ENCODE results near the gene SLC6A12. TPM values are rescaled to one million over a fixed set of nuclear protein-coding genes. Genes with fewer than 3 reads are reported as not detected.

The SLC6A12 gene
- polyA plus RNA-seq, 1 donor (not counting 4 experiments of a cell fraction or from before 2014, with no cell fraction given) = not detected

DNA sequence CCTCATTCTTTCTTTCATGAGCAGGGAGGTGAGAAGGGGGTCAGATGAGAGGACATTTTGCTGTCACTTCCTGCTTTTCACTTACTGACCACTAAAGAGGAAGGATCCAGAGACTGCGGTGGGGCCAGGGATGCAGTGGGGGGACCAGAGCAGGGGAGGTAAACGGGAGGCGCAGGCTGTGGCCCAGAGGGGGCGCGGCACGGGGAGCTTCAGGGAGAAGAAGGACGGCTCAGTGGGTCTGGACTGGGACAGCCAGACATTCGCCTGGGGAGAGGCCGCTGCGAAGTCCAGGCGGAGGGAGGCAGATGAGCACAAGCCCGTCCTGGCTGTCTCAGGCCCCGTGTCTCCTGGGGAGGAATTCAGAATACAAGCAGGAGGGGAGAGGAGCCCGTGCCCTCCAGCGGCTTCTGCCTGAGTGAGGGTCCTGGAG is 41.2 kb downstream of the SLC6A12 start:
- no peaks in the 10 kb centered on the region for H3K36me3 ChIP-seq (ENCODE audit: control insufficient read depth in 2 of 2, extremely low read depth in 1 of 2, insufficient read depth in 2 of 2, low read length in 2 of 2)
- H3K9ac ChIP-seq (ENCODE audit: control insufficient read depth, extremely low read depth, insufficient read depth, low read length) = no peak overlapping the region
- H3K9me3 ChIP-seq (ENCODE audit: control insufficient read depth, low read depth, low read length) = no peaks in the 10 kb centered on the region
- no peak for TF ChIP-seq EZH2 (IDR thresholded peaks at IDR 0.05; ENCODE audit: low read length)
- TF ChIP-seq, protein P1, sequence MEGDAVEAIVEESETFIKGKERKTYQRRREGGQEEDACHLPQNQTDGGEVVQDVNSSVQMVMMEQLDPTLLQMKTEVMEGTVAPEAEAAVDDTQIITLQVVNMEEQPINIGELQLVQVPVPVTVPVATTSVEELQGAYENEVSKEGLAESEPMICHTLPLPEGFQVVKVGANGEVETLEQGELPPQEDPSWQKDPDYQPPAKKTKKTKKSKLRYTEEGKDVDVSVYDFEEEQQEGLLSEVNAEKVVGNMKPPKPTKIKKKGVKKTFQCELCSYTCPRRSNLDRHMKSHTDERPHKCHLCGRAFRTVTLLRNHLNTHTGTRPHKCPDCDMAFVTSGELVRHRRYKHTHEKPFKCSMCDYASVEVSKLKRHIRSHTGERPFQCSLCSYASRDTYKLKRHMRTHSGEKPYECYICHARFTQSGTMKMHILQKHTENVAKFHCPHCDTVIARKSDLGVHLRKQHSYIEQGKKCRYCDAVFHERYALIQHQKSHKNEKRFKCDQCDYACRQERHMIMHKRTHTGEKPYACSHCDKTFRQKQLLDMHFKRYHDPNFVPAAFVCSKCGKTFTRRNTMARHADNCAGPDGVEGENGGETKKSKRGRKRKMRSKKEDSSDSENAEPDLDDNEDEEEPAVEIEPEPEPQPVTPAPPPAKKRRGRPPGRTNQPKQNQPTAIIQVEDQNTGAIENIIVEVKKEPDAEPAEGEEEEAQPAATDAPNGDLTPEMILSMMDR (optimal IDR thresholded peaks at IDR 0.05 in 1 of 3, IDR thresholded peaks at IDR 0.05 in 1 of 3, conservative IDR thresholded peaks at IDR 0.05 in 1 of 3; ENCODE audit: extremely low read depth in 1 of 3, insufficient read depth in 2 of 3, low read length in 3 of 3) = no peak
- no peaks in the 10 kb centered on the region for H4K20me1 ChIP-seq (ENCODE audit: control insufficient read depth, extremely low read depth, insufficient read depth, low read length)
- no peak for DNase-seq (ENCODE audit: low read depth, low spot score)
- H3K79me2 ChIP-seq (ENCODE audit: control insufficient read depth, insufficient read depth, low read length) = no peaks in the 10 kb centered on the region
- no peak overlapping the region for H2AFZ ChIP-seq (ENCODE audit: control insufficient read depth, low read length)
- no peak overlapping the region for H3K27ac ChIP-seq (ENCODE audit: control insufficient read depth, insufficient read depth, low read length)
- dilution Hi-C loops (cut with MboI; ENCODE audit: extremely low pct_ligation_motif_present, low sequenced_read_pairs) = no loop called here
- no peaks in the 10 kb centered on the region for H3K9me1 ChIP-seq (ENCODE audit: control insufficient read depth, extremely low read depth, insufficient read depth, low read length)
- no peak overlapping the region for H3K4me2 ChIP-seq (ENCODE audit: control insufficient read depth, extremely low read depth, insufficient read depth, low read depth, low read length)
- no peak overlapping the region for H3K4me3 ChIP-seq (ENCODE audit: control insufficient read depth in 2 of 3, extremely low read depth in 1 of 3, insufficient read depth in 2 of 3, low read depth in 1 of 3, low read length in 3 of 3)
- FAIRE-seq = no peak
- peaks cover 33% of the 10 kb centered on the region for H3K27me3 ChIP-seq (ENCODE audit: control insufficient read depth, extremely low read depth, insufficient read depth, low read length)
- H3K4me1 ChIP-seq (ENCODE audit: control insufficient read depth, extremely low read depth, insufficient read depth, low read length) = peaks cover 6% of the 10 kb centered on the region

DNA sequence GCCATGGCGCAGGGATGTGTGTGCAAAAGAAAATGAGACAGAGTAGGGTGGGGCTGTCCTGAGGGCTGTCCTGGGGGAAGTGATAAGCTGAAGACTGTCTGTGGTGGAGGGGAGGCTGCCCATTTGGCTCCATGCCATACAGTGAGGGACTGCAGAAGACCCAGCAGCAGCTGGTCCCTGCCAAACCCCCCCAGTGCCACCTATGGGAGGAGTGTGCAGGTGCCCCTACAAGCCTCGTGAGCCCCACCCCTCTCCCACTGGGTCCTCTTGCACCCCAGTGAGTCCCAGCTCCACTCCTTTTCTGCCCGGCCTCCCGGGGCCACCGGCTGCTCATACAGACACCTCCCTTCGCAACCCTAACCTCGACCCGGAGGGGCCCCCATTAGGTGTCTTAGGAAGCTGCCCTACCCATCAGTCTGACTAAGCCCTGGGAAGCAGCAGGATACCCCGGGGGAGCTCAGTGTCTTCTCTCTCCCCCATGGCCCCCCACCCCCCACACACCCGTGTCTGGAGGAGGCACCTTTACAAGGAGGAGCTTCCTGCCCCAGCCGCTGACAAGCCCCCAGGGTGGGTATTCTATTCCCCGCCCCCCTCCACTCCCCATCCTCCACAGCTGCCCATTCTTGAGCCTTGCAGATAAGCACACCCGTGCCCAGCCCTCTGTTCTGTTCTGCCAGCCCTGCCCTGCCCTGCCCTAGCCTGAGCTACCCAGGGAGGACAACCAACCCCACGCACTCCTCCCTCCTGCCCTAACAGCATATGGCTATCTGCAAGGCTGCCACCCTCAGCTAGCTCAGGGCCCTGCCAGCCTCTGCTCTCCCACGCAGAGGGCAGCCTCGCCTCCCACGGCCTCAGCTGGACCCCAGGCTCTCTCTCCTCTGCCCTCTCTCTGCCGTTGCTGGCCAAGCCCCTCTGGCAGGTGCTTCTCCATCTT is 41.9 kb downstream of the SLC6A12 start:
- peaks cover 36% of the 10 kb centered on the region for H3K27me3 ChIP-seq (ENCODE audit: control insufficient read depth, extremely low read depth, insufficient read depth, low read length)
- H3K4me3 ChIP-seq (ENCODE audit: control insufficient read depth in 2 of 3, extremely low read depth in 1 of 3, insufficient read depth in 2 of 3, low read depth in 1 of 3, low read length in 3 of 3) = no peak overlapping the region
- H3K9me1 ChIP-seq (ENCODE audit: control insufficient read depth, extremely low read depth, insufficient read depth, low read length) = no peaks in the 10 kb centered on the region
- no peaks in the 10 kb centered on the region for H3K79me2 ChIP-seq (ENCODE audit: control insufficient read depth, insufficient read depth, low read length)
- DNase-seq (ENCODE audit: low read depth, low spot score) (no peak), FAIRE-seq (no peak)
- H3K36me3 ChIP-seq (ENCODE audit: control insufficient read depth in 2 of 2, extremely low read depth in 1 of 2, insufficient read depth in 2 of 2, low read length in 2 of 2) = no peaks in the 10 kb centered on the region
- H4K20me1 ChIP-seq (ENCODE audit: control insufficient read depth, extremely low read depth, insufficient read depth, low read length) = no peaks in the 10 kb centered on the region
- TF ChIP-seq, protein P1 (optimal IDR thresholded peaks at IDR 0.05 in 1 of 3, IDR thresholded peaks at IDR 0.05 in 1 of 3, conservative IDR thresholded peaks at IDR 0.05 in 1 of 3; ENCODE audit: extremely low read depth in 1 of 3, insufficient read depth in 2 of 3, low read length in 3 of 3) = no peak
- no peak for TF ChIP-seq EZH2 (IDR thresholded peaks at IDR 0.05; ENCODE audit: low read length)
- no peaks in the 10 kb centered on the region for H3K9me3 ChIP-seq (ENCODE audit: control insufficient read depth, low read depth, low read length)
- H3K4me1 ChIP-seq (ENCODE audit: control insufficient read depth, extremely low read depth, insufficient read depth, low read length) = peaks cover 6% of the 10 kb centered on the region
- H2AFZ ChIP-seq (ENCODE audit: control insufficient read depth, low read length) = no peak overlapping the region
- H3K9ac ChIP-seq (ENCODE audit: control insufficient read depth, extremely low read depth, insufficient read depth, low read length) = no peak overlapping the region
- dilution Hi-C loops (cut with MboI; ENCODE audit: extremely low pct_ligation_motif_present, low sequenced_read_pairs) = no loop called here
- H3K27ac ChIP-seq (ENCODE audit: control insufficient read depth, insufficient read depth, low read length) = no peak overlapping the region
- H3K4me2 ChIP-seq (ENCODE audit: control insufficient read depth, extremely low read depth, insufficient read depth, low read depth, low read length) = no peak overlapping the region
